HG02981 (cell line): ENCODE results near the gene ZMYM4.
"Not testable (repeated sequence)": the region's sequence is repeated elsewhere in the genome, so short reads cannot be mapped to it uniquely, and the experiment has no call there.

Experiments used
- ATAC-seq: cut with Tn5 transposase; IDR thresholded peaks from one replicate; pipeline ENCODE4 v1.9.1; 2021; ENCODE audit warnings: mild to moderate bottlenecking, moderate library complexity; ENCODE audit not compliant: unreplicated experiment

The ZMYM4 gene

DNA sequence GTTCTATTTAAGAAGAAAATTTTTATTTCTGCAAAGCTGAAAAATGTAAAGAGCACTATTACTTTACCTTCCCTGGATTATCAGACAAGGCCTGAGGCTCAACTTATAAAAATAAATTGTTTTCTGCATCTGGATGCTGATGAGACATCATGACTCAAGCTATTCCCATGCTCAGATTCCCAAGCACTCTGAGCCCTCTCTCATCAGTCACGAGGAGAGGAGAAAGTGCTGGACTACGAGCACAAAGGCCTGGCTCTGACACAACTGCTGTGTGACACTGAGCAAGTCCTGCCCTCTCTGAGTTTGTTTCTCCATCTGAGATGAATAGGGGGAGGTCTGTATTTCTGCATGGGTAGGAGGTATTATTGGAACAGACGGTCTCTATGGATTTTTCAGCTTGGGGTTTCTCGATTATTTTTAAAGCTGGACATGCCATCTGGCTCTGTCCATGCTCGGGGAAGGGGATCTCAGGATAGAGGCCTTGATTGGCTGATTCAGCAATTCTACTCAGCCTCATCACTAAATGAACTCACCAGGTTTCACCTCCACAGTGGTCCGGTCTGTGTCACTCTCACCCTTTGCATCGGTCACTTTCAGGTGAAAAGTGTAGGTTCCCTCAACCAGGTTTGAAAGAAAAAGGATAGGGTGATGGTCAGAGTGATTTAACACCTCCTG, 181.0 kb downstream of the ZMYM4 start:
- ATAC-seq = no peak

- ATAC-seq = no peak
These were observed 182.6 kb downstream of the ZMYM4 start for GRCh38 chr1:35451125-35451528.

DNA sequence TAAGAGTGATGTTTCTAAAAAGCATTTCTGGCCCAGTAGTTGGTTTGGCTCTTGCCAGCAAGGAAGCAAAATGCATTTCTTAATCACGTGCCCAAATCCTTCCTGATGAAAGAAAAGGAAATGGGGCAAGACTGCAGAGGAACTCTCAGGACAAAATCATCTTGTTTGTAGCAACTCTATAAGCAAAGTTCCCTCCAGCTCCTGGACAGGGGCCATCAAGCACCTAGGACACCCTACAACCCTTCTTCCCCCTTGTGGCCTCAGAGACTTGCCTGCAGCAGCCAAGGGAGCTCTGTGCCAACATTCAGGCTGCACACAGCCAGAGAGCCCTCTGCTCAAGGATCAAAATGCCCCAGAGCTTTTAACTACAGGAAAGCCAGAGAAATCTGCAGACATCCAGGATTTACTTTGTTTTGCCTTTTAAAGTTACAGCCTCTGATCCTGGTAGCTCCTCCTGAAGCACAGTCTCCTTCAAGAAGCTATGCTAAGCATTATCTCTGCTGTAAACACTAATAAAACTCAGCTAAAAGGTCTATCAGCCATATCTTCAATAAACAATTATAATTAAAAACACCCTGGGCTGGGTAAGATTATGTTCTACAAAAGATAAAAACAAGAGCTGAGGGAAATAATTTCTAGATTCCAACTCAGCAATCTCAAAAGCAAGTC, 183.7 kb downstream of the ZMYM4 start:
- no peak for ATAC-seq

- no peak for ATAC-seq
These were observed 184.5 kb downstream of the ZMYM4 start for GRCh38 chr1:35453031-35453430.

GRCh38 chr1:35454176-35454575, 185.7 kb downstream of the ZMYM4 start:
- no peak for ATAC-seq

DNA sequence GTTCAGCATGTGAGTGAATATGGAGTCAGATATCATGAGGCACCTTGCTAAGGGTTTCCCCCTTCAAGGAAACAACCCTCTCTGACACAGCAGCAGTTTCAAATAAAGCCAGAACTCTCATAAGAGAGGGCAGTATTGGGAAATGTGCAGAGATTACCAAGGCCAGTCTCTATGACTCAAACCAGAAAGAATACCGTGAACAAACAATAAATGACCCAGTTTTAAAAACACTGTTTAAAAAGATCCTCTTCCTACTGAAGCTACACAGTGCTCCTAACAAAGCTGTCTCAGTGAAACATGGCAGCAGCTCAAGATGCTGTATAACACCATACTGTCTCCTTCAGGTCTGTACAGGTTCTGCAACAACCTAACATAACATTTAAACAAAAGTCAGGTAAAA, 186.1 kb downstream of the ZMYM4 start:
- no peak for ATAC-seq

- no peak for ATAC-seq
These were observed 192.3 kb downstream of the ZMYM4 start for GRCh38 chr1:35460796-35461195.

- no peak for ATAC-seq
These were observed 193.6 kb downstream of the ZMYM4 start for GRCh38 chr1:35461966-35462651.

- ATAC-seq = no peak
These were observed 194.7 kb downstream of the ZMYM4 start for GRCh38 chr1:35463232-35463631.

- not testable (repeated sequence) for ATAC-seq
These were observed 195.2 kb downstream of the ZMYM4 start for GRCh38 chr1:35463749-35464148.

GRCh38 chr1:35466120-35466519, 197.6 kb downstream of the ZMYM4 start:
- ATAC-seq = no peak

DNA sequence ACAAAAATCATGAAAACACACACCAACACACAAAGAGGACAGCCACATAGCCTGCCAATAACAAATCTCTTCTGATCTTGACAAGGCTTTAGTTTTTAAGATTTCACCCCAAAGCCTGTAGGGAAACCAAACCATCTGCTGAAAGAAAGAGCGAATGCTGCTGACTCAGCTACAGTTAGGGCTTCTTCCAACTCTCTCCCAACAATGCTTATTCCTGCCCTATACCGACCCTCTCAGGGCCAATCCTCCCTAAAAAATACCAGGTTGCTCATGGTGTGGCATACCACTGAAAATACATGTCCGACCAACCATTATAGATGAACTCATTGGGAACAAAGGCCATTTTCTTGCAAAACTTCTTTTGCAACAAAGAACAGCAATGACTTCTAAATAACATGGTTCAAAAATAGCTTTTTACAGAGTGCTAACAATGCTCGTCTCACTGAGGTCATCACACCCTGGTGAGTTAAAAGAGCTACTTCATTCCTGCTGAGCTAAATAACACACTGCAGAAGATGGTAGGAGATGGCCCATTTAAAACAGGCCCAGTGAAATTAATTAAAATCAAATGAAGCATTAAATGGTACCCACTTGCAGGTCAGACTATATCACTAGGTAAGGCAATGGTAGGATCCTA, 202.6 kb downstream of the ZMYM4 start:
- ATAC-seq = no peak
